ENCODE measurements around the gene ARHGEF28.

DNA sequence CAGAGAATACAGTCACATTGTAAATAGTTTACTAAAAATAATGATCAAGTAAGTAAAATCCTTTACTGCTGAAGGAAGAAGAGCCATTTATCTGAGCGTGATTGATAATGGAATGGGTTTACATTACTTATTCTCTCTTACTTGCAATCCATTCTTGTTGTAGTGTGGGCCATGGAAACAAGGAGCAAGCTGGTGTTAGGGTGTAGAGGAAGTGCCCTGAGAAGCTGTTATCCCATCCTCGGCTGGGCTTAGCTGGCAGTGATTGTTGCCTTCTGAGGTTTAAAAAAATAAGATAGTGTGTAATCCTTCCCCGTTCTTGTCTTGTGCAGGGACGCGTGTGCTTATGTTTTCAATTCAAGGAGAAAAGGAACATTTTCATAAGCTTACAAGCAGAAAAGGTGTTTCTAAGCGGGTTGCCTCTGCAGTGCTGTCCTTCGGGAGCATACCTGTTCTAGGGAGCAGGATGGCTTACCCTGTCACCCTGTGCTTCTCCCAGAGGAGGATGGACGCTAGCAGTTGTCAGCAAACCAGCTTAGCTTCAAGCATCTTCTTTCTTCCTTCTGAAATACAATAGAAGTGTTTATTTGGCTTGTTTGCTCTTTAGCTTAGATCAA, 188.3 kb downstream of the ARHGEF28 start:
- TF ChIP-seq EZH2 (IDR thresholded peaks at IDR 0.05; ENCODE audit: insufficient read depth, low read length) (no peak), CTCF (IDR thresholded peaks at IDR 0.05; ENCODE audit: insufficient read depth, low read depth, low read length) (no peak)
